ENCODE data around the gene CLC.

Gene CLC

GRCh38 chr19:39749981-39750380 lies 12.2 kb upstream of the CLC start:
- no peak for TF ChIP-seq EZH2phosphoT487 (IDR thresholded peaks at IDR 0.05; ENCODE audit: low read depth)
- TF ChIP-seq, protein P1, sequence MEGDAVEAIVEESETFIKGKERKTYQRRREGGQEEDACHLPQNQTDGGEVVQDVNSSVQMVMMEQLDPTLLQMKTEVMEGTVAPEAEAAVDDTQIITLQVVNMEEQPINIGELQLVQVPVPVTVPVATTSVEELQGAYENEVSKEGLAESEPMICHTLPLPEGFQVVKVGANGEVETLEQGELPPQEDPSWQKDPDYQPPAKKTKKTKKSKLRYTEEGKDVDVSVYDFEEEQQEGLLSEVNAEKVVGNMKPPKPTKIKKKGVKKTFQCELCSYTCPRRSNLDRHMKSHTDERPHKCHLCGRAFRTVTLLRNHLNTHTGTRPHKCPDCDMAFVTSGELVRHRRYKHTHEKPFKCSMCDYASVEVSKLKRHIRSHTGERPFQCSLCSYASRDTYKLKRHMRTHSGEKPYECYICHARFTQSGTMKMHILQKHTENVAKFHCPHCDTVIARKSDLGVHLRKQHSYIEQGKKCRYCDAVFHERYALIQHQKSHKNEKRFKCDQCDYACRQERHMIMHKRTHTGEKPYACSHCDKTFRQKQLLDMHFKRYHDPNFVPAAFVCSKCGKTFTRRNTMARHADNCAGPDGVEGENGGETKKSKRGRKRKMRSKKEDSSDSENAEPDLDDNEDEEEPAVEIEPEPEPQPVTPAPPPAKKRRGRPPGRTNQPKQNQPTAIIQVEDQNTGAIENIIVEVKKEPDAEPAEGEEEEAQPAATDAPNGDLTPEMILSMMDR (IDR thresholded peaks at IDR 0.05; ENCODE audit: low read depth, low read length) = no peak
- Histone ChIP-seq H3K4me1 (ENCODE audit: low read length) (no peaks in the 10 kb centered on the region), H3K4me2 (ENCODE audit: low read length) (no peak overlapping the region), H3K9me3 (ENCODE audit: insufficient read depth, low read length) (no peaks in the 10 kb centered on the region), H3K9ac (ENCODE audit: low read length) (no peak overlapping the region), H3K4me3 (ENCODE audit: low read length) (no peak overlapping the region), H2AFZ (ENCODE audit: low read depth, low read length) (no peak overlapping the region), H3K27me3 (ENCODE audit: low read depth, low read length) (peaks cover 41% of the 10 kb centered on the region), H3K36me3 (replicated peaks; ENCODE audit: low read depth, low read length) (no peaks in the 10 kb centered on the region), H3K27ac (ENCODE audit: low read length) (no peak overlapping the region), H4K20me1 (ENCODE audit: insufficient read depth, low read length) (no peaks in the 10 kb centered on the region), H3K79me2 (ENCODE audit: low read length) (no peaks in the 10 kb centered on the region)

DNA sequence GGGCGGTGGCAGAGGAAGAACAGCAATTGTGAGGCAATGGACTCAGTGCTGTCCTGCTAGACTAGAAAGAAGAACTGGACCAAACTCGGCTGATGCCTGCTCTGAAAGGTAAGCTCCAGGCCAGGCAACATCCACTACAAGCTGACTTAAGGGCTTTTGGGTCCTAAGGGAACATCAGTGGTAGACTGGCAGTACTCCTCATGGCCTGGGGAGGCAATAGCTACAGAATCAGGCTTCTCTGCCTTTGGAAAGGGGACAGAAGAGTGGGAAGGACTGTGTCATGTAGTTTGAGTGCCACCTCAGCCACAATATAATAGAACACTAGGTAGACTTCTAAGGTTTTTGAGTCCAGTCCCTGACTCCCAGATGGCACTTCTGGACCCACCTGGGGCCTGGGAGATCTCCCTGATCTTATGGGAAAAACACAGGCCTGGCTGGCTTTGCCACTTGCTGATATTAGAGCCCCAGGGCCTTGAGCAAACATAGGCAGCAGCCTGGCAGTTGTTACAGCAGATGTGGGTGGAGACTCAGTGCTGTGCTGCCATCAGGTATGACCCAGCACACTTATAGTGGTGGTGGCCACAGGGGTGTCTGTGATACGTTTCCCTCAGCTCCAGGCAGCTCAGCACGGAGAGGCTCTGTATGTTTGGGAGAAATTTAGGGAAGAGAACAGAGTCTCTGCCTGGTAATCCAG lies 9.2 kb upstream of the CLC start:
- H3K4me2 ChIP-seq (ENCODE audit: low read length) = no peak overlapping the region
- peaks cover 29% of the 10 kb centered on the region for H3K27me3 ChIP-seq (ENCODE audit: low read depth, low read length)
- no peak overlapping the region for H3K4me3 ChIP-seq (ENCODE audit: low read length)
- no peak for TF ChIP-seq EZH2phosphoT487 (IDR thresholded peaks at IDR 0.05; ENCODE audit: low read depth)
- TF ChIP-seq, protein P1 (IDR thresholded peaks at IDR 0.05; ENCODE audit: low read depth, low read length) = no peak
- H3K4me1 ChIP-seq (ENCODE audit: low read length) = no peaks in the 10 kb centered on the region
- no peaks in the 10 kb centered on the region for H3K9me3 ChIP-seq (ENCODE audit: insufficient read depth, low read length)
- no peaks in the 10 kb centered on the region for H3K36me3 ChIP-seq (replicated peaks; ENCODE audit: low read depth, low read length)
- H2AFZ ChIP-seq (ENCODE audit: low read depth, low read length) = no peak overlapping the region
- H3K9ac ChIP-seq (ENCODE audit: low read length) = no peak overlapping the region
- H3K27ac ChIP-seq (ENCODE audit: low read length) = no peak overlapping the region
- H4K20me1 ChIP-seq (ENCODE audit: insufficient read depth, low read length) = no peaks in the 10 kb centered on the region
- H3K79me2 ChIP-seq (ENCODE audit: low read length) = no peaks in the 10 kb centered on the region

DNA sequence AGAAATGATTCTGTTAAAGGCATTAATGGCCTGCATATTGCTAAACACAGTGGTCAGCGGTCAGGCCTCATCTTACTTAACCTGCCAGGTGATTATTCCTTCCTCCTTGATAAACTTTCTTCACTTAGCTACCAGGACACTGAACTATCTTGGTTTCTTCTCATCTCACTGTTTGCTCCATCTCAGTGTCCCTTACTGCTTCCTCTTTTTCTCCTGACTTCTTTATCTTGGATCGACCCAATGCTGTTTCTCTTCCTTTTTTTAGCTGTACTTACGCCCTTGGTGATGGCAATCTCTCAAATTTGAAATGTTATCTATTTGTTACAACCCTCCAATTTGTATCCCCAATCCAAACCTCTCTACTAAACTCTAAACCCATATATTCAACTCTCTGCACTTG lies 7.8 kb upstream of the CLC start:
- Histone ChIP-seq H3K27me3 (ENCODE audit: low read depth, low read length) (peaks cover 23% of the 10 kb centered on the region), H4K20me1 (ENCODE audit: insufficient read depth, low read length) (no peaks in the 10 kb centered on the region), H3K4me3 (ENCODE audit: low read length) (no peak overlapping the region), H3K4me2 (ENCODE audit: low read length) (no peak overlapping the region), H3K27ac (ENCODE audit: low read length) (no peak overlapping the region), H3K4me1 (ENCODE audit: low read length) (no peaks in the 10 kb centered on the region), H3K9me3 (ENCODE audit: insufficient read depth, low read length) (no peaks in the 10 kb centered on the region), H3K36me3 (replicated peaks; ENCODE audit: low read depth, low read length) (no peaks in the 10 kb centered on the region), H2AFZ (ENCODE audit: low read depth, low read length) (no peak overlapping the region), H3K79me2 (ENCODE audit: low read length) (no peaks in the 10 kb centered on the region), H3K9ac (ENCODE audit: low read length) (no peak overlapping the region)
- no peak for TF ChIP-seq EZH2phosphoT487 (IDR thresholded peaks at IDR 0.05; ENCODE audit: low read depth)
- TF ChIP-seq, protein P1 (IDR thresholded peaks at IDR 0.05; ENCODE audit: low read depth, low read length) = no peak

- Histone ChIP-seq H4K20me1 (ENCODE audit: insufficient read depth, low read length) (0 out of 2 replicates have a peak, but pooled peaks cover 3% of the 10 kb centered on the region), H3K9me3 (ENCODE audit: insufficient read depth, low read length) (no peaks in the 10 kb centered on the region), H3K27me3 (ENCODE audit: low read depth, low read length) (peaks cover 25% of the 10 kb centered on the region), H3K79me2 (ENCODE audit: low read length) (no peaks in the 10 kb centered on the region), H3K27ac (ENCODE audit: low read length) (no peak overlapping the region), H3K36me3 (replicated peaks; ENCODE audit: low read depth, low read length) (no peaks in the 10 kb centered on the region), H3K4me3 (ENCODE audit: low read length) (no peak overlapping the region), H3K9ac (ENCODE audit: low read length) (no peak overlapping the region), H2AFZ (ENCODE audit: low read depth, low read length) (no peak overlapping the region), H3K4me1 (ENCODE audit: low read length) (no peaks in the 10 kb centered on the region), H3K4me2 (ENCODE audit: low read length) (no peak overlapping the region)
- no peak for TF ChIP-seq EZH2phosphoT487 (IDR thresholded peaks at IDR 0.05; ENCODE audit: low read depth)
- TF ChIP-seq, protein P1 (IDR thresholded peaks at IDR 0.05; ENCODE audit: low read depth, low read length) = no peak
Measured at GRCh38 chr19:39740395-39740794, 2.6 kb upstream of the CLC start.
